HG03060 (cell line): ENCODE measurements around the gene C1orf21.
A peak's percentile ranks its signal among the peaks of the same experiment; 100 is the strongest.

Source experiments
- ATAC-seq: cut with Tn5 transposase; IDR thresholded peaks from one replicate; pipeline ENCODE4 v1.9.1; 2021; ENCODE audit warnings: low read depth, moderate number of reproducible peaks; ENCODE audit not compliant: unreplicated experiment

Gene C1orf21

DNA sequence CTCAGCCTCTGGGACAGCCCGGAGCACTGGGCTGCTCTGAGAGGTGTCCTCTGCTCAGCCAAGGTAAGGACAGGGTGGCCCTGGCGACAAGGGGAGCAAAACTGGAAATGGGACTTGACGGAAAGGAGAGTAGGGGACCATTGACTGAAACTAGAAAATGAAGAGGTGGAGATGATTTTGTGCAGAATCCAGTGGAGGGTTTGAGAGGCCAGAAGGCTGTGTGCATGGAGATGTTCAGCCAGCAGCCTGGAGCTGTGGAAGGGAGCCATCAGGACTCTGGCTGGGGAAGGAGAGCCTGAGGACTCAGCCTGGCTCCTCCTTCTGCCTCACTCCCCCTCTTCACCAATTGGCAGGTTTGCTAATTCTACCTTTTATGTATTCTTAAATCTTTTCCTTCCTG, 253.7 kb downstream of the C1orf21 start:
- ATAC-seq = no peak

- no peak for ATAC-seq
These were observed 255.1 kb downstream of the C1orf21 start for GRCh38 chr1:184641894-184642293.

DNA sequence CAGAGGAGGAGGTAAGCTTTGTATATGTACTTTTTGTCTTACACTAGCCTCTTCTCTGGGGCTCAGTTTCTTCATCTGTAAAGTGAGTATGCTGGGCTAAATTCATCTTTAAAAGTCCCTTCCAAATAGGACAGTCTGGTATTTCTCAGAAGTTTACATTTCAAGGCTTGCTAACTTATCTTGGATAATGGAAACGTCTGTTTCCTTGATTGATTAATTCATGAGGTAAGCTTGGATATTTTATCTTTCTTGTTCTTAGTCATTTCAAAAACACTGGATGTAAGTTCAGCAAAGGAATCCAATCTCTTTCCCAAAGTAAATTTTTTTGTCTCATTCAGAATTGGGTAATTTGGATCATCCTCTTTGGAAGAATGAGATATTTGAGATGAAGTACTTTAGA, 256.8 kb downstream of the C1orf21 start:
- ATAC-seq = no peak

DNA sequence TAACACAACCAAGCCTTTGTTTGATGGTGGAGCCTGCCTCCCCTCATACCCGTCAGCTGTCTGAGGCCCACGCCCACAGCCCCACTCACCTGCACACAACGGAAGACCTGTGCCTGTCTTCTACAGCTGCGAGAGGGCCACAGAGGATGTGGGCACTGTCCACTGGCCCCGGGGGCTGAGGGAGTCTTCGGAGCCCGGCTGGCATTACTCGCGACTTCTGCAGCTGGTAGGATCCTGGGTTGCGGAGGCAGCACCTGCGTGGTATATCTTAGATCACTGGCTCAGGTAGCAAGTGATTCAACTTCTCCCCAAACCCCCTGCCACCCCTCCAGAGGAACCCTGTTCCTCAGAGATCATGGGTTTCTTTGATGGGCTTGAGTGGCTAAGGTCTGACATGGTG, 257.9 kb downstream of the C1orf21 start:
- ATAC-seq = no peak

DNA sequence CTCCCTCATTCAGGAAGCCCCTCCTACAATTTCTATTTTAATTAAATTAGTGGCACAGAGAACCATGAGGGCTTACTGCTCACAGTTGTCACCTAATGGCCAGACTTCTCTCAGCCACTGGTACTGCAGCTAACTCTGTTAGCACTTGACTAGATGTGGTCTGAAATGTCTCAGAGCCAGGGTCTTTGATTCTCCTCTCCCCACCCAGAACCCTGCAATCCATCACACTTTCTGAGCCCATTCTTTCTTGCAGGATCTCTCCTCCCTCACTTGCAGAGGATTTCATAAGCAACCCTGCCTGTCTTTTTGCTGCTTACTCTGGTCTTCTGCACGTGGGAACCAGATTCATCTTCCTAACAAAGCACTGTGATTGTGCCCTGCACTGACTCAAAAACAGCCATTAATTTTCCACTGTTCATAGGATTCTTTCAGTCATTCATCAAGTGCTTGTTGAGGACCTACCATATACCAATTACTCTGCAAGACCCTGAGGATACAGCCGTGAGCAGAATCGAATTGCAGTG, 259.4 kb downstream of the C1orf21 start:
- ATAC-seq = no peak

- no peak for ATAC-seq
These were observed 260.0 kb downstream of the C1orf21 start for GRCh38 chr1:184646824-184647223.

DNA sequence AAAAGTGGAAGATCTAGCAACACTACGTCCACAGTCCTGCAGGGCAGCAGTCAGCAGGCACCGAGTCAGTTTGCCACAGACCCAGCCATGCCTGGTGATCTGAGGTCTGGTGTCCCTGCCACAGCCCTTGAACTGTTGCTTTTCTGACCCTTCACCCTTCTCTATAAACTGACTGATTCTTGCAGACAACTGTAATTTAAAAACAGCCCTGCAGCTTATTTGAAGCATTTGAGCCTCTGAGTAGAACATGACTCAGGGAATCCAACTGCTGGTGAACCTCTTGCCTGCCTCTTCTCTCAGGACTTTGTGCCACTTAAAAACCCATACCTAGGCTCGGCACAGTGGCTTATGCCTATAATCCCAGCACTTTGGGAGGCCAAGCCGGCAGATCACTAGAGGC, 260.6 kb downstream of the C1orf21 start:
- no peak for ATAC-seq

DNA sequence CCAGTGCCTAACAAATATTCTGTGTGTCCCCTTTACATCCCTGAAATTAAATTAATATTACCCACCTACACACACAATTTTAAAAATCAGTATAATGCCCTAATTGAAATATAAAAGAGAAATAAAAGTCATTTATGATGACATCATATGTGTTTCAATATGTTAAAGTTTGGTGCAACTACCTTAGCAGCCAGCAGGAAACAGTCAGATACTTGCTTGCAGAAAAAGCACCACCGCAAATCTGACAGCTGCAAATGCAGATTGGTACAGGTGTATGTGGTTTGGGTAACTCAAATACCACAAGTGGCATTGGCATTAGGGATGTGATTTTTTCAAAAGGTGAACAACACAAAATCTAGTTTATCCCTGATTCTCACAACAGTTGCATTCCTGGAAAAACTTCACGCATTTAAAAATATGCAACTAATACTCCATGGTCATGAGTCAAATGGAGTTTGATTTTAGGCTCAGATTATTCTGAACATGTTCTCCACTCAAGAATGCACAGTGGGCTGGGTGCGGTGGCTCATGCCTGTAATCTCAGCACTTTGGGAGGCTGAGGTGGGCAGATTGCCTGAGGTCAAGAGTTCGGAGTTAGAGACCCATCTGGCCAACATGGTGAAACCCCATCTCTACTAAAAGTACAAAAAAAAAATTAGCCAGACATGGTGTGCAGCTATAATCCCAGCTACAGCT, 261.5 kb downstream of the C1orf21 start:
- ATAC-seq = no peak

DNA sequence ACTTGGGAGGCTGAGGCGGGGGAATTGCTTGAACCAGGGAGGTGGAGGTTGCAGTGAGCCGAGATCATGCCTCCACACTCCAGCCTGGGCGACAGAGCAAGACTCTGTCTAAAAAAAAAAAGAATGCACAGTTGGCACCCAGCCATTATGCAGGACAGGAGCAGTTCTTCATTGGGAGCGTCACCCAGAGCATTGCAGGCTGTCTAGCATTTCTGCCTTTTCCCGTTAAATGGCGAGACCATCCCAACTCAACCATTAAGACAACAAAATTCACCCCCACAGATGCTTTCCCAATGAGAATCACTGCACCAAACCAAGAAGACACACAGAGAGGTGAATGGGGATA, 262.0 kb downstream of the C1orf21 start:
- ATAC-seq = no peak

DNA sequence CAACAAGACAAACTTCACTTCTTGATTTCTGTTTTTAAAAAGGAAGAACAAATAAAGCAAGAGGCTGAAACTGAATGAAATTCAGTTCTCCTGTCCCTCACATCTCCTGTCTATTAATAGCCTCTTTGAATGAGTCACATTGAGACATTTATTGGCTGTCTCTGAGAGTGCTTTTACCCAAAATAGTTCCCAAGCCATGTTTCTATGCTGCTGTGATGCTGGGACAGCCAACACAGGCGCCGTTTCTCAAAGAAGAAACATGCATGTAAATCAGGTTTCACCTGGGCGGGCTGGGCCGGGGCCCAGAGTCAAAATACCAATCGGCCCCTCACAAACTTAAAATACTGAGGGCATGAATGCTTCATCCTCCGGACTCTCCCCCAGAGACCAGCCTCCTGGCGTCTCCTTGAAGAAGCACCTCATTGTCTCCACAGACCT, 262.6 kb downstream of the C1orf21 start:
- ATAC-seq = peak; percentile 89

GRCh38 chr1:184650177-184650866, 263.5 kb downstream of the C1orf21 start:
- ATAC-seq = no peak

- ATAC-seq = no peak
These were observed 268.4 kb downstream of the C1orf21 start for GRCh38 chr1:184655185-184655584.

- no peak for ATAC-seq
These were observed 269.4 kb downstream of the C1orf21 start for GRCh38 chr1:184656221-184656620.

GRCh38 chr1:184658055-184658454, 271.2 kb downstream of the C1orf21 start:
- no peak for ATAC-seq

- ATAC-seq = no peak
These were observed 273.8 kb downstream of the C1orf21 start for GRCh38 chr1:184660462-184661191.

GRCh38 chr1:184661801-184662200, 275.0 kb downstream of the C1orf21 start:
- no peak for ATAC-seq

DNA sequence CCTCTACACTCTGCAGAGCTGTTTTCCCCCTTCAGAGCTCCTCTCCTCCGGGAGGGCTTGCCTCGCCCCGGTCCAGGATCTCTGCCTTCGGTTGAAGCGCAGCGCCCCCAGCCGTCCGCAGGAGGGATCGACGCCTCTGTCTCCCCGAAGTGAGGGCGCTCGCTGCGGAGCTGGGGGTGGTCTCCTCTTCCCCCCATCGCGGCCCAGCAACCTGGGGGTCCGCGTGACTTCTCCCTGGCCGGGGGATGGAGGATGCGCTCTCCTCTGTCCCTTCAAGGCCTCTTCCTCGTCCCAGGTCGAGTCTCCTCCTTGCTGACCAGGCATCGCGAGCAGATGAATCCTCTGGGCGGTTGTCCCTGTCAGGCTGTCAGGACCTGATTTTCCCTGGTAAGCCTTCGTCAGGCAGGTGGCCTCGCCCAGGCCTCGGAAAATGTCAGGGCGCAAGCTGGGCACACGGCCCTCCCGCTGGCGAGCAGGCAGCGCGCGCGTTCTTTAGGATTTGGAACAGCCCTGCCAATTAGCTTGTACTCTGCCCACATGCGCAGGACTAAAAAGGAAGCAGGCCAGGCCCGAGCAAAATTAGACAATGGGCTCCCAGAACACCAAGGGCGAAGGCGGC, 277.3 kb downstream of the C1orf21 start:
- no peak for ATAC-seq

DNA sequence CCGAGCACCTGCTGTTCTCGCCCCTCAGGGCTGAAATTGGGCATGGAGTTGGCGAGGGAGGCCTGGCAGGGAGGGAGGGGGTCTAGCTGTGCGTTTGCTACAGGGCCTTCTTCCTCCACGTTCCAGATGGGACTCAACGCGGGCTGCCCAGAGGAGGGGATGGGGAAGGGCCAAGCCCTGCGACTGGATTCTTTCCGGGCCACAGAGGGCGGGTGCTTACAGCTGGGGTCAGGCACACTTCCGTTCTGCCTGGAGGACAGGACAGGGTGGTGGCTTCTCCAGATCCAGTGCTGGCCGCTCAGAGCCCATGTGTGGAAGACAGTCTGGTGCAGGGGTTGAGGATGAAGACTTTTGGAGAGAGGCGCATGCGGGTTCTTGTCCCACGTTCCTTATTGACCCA, 277.8 kb downstream of the C1orf21 start:
- ATAC-seq = no peak

GRCh38 chr1:184665360-184665759, 278.5 kb downstream of the C1orf21 start:
- no peak for ATAC-seq

DNA sequence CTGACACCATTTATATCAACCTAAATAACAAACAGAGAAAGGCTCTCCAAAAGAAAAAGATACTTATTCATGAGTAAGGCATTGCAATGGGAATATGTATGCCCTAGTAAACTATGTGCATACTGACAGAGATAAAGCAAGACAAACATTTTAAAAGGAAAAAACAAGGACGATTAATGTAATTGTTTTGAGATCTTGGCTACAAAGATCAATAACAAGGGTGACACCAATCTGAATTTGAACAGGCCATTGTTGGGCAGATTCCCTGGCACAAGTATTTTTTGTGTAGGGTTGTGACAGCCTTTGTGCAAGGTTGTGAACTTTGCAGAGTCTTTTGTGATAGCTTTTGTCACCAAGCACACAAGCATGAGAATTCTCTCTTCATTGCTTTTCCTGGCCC, 282.6 kb downstream of the C1orf21 start:
- no peak for ATAC-seq
